Parathyroid adenoma (tissue), 2 donors: ENCODE results near the gene INPP5A.

ENCODE experiments used
- H2AFZ ChIP-seq: fragments of 300-600 bp; sonication (generic); one replicate; pipeline ENCODE4 v1.7.0; 2017; ENCODE audit warnings: antibody characterized with exemption, mild to moderate bottlenecking
- H3K27ac ChIP-seq: fragments of 300-600 bp; sonication (generic); one replicate; pipeline ENCODE4 v1.7.0; 2017
- H3K27me3 ChIP-seq: fragments of 300-600 bp; sonication (generic); one replicate; pipeline ENCODE4 v1.7.0; 2017; ENCODE audit warnings: low read length; ENCODE audit not compliant: control insufficient read depth, insufficient read depth
- H3K36me3 ChIP-seq: fragments of 300-600 bp; sonication (generic); one replicate; pipeline ENCODE4 v1.7.0; 2017; ENCODE audit warnings: low read length; ENCODE audit not compliant: control insufficient read depth, insufficient read depth
- H3K4me1 ChIP-seq: fragments of 300-600 bp; sonication (generic); one replicate; pipeline ENCODE4 v1.7.0; 2017; ENCODE audit warnings: control low read depth
- H3K4me2 ChIP-seq: fragments of 300-600 bp; sonication (generic); one replicate; pipeline ENCODE4 v1.7.0; 2017; ENCODE audit warnings: low read length
- H3K4me3 ChIP-seq: fragments of 300-600 bp; sonication (generic); one replicate; pipeline ENCODE4 v1.7.0; 2017; ENCODE audit warnings: low read depth, low read length
- H3K79me2 ChIP-seq: fragments of 300-600 bp; sonication (generic); one replicate; pipeline ENCODE4 v1.7.0; 2017; ENCODE audit warnings: control low read depth
- H3K9ac ChIP-seq: fragments of 300-600 bp; sonication (generic); one replicate; pipeline ENCODE4 v1.7.0; 2017; ENCODE audit warnings: mild to moderate bottlenecking
- H3K9me3 ChIP-seq: fragments of 300-600 bp; sonication (generic); one replicate; pipeline ENCODE4 v1.7.0; 2017; ENCODE audit warnings: low read length; ENCODE audit not compliant: control insufficient read depth
- TF ChIP-seq, protein P1 (sequence below): fragments of 300-600 bp; sonication (generic); IDR thresholded peaks from one replicate; pipeline ENCODE4 v1.7.0; 2017; ENCODE audit warnings: antibody characterized with exemption, mild to moderate bottlenecking
- donor health status: primary hyperparathyroidism.

The INPP5A gene

DNA sequence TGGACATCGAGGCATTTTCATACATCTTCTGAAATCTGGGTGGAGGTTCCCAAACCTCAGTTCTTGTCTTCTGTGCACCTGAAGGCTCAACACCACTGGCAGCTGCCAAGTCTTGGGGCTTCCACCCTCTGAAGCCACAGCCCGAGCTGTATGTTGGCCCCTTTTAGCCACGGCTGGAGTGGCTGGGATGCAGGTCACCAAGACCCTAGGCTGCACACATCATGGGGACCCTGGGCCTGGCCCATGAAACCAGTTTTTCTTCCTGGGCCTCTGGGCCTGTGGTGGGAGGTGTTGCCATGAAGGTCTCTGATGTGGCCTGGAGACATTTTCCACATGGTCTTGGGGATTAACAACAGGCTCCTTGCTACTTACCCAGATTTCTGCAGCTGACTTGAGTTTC lies 62.1 kb downstream of the INPP5A start:
- H3K9me3 ChIP-seq: no peaks in the 10 kb centered on the region
- no peak overlapping the region for H2AFZ ChIP-seq
- TF ChIP-seq, protein P1, sequence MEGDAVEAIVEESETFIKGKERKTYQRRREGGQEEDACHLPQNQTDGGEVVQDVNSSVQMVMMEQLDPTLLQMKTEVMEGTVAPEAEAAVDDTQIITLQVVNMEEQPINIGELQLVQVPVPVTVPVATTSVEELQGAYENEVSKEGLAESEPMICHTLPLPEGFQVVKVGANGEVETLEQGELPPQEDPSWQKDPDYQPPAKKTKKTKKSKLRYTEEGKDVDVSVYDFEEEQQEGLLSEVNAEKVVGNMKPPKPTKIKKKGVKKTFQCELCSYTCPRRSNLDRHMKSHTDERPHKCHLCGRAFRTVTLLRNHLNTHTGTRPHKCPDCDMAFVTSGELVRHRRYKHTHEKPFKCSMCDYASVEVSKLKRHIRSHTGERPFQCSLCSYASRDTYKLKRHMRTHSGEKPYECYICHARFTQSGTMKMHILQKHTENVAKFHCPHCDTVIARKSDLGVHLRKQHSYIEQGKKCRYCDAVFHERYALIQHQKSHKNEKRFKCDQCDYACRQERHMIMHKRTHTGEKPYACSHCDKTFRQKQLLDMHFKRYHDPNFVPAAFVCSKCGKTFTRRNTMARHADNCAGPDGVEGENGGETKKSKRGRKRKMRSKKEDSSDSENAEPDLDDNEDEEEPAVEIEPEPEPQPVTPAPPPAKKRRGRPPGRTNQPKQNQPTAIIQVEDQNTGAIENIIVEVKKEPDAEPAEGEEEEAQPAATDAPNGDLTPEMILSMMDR: no peak
- no peak overlapping the region for H3K4me3 ChIP-seq
- H3K36me3 ChIP-seq: no peaks in the 10 kb centered on the region
- H3K4me1 ChIP-seq: peaks cover 3% of the 10 kb centered on the region
- no peak overlapping the region for H3K27ac ChIP-seq
- no peak overlapping the region for H3K9ac ChIP-seq
- no peaks in the 10 kb centered on the region for H3K27me3 ChIP-seq
- H3K4me2 ChIP-seq: no peak overlapping the region
- peaks cover 72% of the 10 kb centered on the region for H3K79me2 ChIP-seq

DNA sequence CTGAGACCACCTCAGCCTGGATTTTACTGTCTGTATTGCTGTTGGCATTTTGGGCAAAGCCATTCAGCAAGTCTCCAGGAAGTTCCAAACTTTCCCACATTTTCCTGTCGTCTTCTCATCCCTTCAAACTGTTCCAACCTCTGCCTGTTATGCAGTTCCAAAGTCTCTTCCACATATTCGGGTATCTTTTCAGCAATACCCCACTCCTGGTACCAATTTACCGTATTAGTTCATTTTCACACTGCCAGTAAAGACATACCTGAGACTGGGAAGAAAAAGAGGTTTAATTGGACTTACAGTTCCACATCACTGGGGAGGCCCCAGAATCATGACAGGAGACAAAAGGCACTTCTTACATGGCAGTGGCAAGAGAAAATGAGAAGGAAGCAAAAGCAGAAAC lies 62.8 kb downstream of the INPP5A start:
- H3K79me2 ChIP-seq: peaks cover 74% of the 10 kb centered on the region
- no peaks in the 10 kb centered on the region for H3K9me3 ChIP-seq
- H3K36me3 ChIP-seq: no peaks in the 10 kb centered on the region
- TF ChIP-seq, protein P1: no peak
- no peak overlapping the region for H3K9ac ChIP-seq
- no peaks in the 10 kb centered on the region for H3K27me3 ChIP-seq
- peaks cover 3% of the 10 kb centered on the region for H3K4me1 ChIP-seq
- H2AFZ ChIP-seq: no peak overlapping the region
- H3K4me3 ChIP-seq: no peak overlapping the region
- H3K27ac ChIP-seq: no peak overlapping the region
- H3K4me2 ChIP-seq: no peak overlapping the region

DNA sequence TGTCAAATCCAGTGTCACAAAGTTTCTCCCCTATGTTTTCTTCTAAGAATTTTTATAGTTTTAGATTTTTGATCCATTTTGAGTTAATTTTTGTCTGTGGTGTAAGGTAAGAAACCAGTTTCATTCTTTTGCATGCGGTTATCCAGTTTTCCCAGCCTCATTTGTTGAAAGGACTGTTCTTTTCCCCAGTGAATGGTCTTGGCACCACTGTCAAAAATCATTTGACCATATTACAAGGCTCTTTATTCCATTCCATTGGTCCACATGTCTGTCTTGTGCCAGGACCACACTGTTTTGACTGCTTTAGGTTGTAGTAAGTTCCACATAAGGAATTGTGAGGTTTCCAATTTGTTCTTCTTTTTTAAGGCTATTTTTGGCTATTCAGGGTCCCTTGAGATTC lies 64.0 kb downstream of the INPP5A start:
- Histone ChIP-seq H3K4me2 (no peak overlapping the region), H3K27ac (no peak overlapping the region), H3K9ac (no peak overlapping the region), H3K9me3 (no peaks in the 10 kb centered on the region), H3K4me1 (no peaks in the 10 kb centered on the region), H3K27me3 (no peaks in the 10 kb centered on the region), H3K79me2 (peaks cover 73% of the 10 kb centered on the region), H2AFZ (no peak overlapping the region), H3K36me3 (no peaks in the 10 kb centered on the region), H3K4me3 (no peak overlapping the region)
- TF ChIP-seq, protein P1: no peak

DNA sequence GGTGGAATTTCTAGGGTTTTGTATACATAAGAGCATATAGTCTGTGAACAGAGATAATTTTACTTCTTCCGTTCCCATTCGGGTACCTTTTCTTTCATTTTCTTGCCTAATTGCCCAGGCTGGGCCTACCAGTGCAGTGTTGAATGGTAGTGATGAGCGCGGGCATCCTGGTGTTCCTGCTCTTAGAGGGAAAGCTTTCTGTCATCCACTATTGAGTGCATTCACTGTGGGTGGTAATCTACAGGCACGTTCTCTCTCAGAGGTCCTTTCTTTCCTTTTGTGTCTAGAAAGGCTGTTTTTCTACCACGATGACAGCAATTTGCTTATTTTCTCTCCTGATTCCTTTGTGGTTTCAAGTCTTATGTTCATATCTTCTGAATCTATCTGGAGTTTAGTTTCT lies 65.0 kb downstream of the INPP5A start:
- H3K36me3 ChIP-seq: no peaks in the 10 kb centered on the region
- H3K4me2 ChIP-seq: no peak overlapping the region

More for the DNA sequence above, 65.0 kb downstream of the INPP5A start:
- TF ChIP-seq, protein P1: no peak
- no peak overlapping the region for H2AFZ ChIP-seq
- no peak overlapping the region for H3K9ac ChIP-seq
- H3K4me1 ChIP-seq: no peaks in the 10 kb centered on the region
- peaks cover 67% of the 10 kb centered on the region for H3K79me2 ChIP-seq
- H3K27me3 ChIP-seq: no peaks in the 10 kb centered on the region
- H3K9me3 ChIP-seq: no peaks in the 10 kb centered on the region
- H3K4me3 ChIP-seq: no peak overlapping the region
- no peak overlapping the region for H3K27ac ChIP-seq
